Peyer's patch (tissue), 4 donors: Measurements from ENCODE around the gene DDX3X.

ENCODE experiments used
- POLR2A ChIP-seq, 2 donors: fragments of 450-650 bp; IDR thresholded peaks; one replicate each; pipeline ENCODE4 v1.5.1; 2017; ENCODE audit warnings: antibody characterized with exemption in 2 of 2, mild to moderate bottlenecking in 2 of 2, moderate library complexity in 2 of 2
- TF ChIP-seq, protein P1 (sequence below), 6 experiments: fragments of 450-650 bp in 4 of 6; fragments of 200-600 bp in 2 of 6; sonication (generic) in 1 of 6; IDR thresholded peaks; one replicate each; pipeline ENCODE4 v1.5.1; 2017 to 2019; ENCODE audit warnings: antibody characterized with exemption in 6 of 6, mild to moderate bottlenecking in 3 of 6, moderate library complexity in 1 of 6

GRCh38 chrX:41335198-41335957 lies 1.4 kb downstream of the DDX3X start:
- TF ChIP-seq POLR2A (IDR thresholded peaks at IDR 0.05): no peak
- TF ChIP-seq, protein P1, sequence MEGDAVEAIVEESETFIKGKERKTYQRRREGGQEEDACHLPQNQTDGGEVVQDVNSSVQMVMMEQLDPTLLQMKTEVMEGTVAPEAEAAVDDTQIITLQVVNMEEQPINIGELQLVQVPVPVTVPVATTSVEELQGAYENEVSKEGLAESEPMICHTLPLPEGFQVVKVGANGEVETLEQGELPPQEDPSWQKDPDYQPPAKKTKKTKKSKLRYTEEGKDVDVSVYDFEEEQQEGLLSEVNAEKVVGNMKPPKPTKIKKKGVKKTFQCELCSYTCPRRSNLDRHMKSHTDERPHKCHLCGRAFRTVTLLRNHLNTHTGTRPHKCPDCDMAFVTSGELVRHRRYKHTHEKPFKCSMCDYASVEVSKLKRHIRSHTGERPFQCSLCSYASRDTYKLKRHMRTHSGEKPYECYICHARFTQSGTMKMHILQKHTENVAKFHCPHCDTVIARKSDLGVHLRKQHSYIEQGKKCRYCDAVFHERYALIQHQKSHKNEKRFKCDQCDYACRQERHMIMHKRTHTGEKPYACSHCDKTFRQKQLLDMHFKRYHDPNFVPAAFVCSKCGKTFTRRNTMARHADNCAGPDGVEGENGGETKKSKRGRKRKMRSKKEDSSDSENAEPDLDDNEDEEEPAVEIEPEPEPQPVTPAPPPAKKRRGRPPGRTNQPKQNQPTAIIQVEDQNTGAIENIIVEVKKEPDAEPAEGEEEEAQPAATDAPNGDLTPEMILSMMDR (IDR thresholded peaks at IDR 0.05): no peak
